Endothelial cell of umbilical vein (primary cell): ENCODE data around the gene NID2. TPM values are rescaled to one million over a fixed set of nuclear protein-coding genes. Genes with fewer than 3 reads are reported as not detected.

Experiments
- BruUV-seq: library from RNA; stranded (reverse); fragments of 400-500 nt; replicated peaks from 2 replicates; lab custom pipeline; 2021; lab: Mats Ljungman, UMichigan
- CTCF ChIA-PET: fragments of 300-600, 350-600 bp; sonication (Branson Sonifier 250); formaldehyde crosslinking; loops from one replicate; lab custom pipeline; 2021; ENCODE audit warnings: antibody characterized with exemption, inconsistent platforms; lab: Charles Lee
- POLR2A ChIA-PET: fragments of 300-600, 350-600 bp; sonication (Branson Sonifier 250); formaldehyde crosslinking; loops from one replicate; lab custom pipeline; 2021; ENCODE audit warnings: antibody characterized with exemption, inconsistent platforms; lab: Charles Lee
- DNase-seq: peaks from one replicate; pipeline ENCODE4 v3.0.0-alpha.2; 2011; ENCODE audit warnings: low read depth, low spot score
- FAIRE-seq: peaks from 2 replicates; lab custom pipeline; 2011; peaks lifted over from hg19 to GRCh38; lab: Jason Lieb, UNC
- H2AFZ ChIP-seq: 2 replicates; pipeline ENCODE4 v1.6.0; 2012; ENCODE audit warnings: low read depth, low read length, control low read depth, inconsistent platforms
- H3K27ac ChIP-seq: 2 replicates; pipeline ENCODE4 v1.5.1; 2011; ENCODE audit warnings: low read depth, mild to moderate bottlenecking, control low read depth, low read length, moderate library complexity; ENCODE audit not compliant: insufficient read depth
- H3K27me3 ChIP-seq, 2 experiments: 2 replicates each; pipeline versions ENCODE4 v1.6.0 to v1.6.1; 2011; ENCODE audit warnings: low read length in 2 of 2, mixed read lengths in 1 of 2; ENCODE audit not compliant: control insufficient read depth in 2 of 2, insufficient read depth in 2 of 2
- H3K36me3 ChIP-seq, 2 experiments: 2 replicates in 1 of 2; 3 replicates in 1 of 2; pipeline ENCODE4 v1.5.1; 2011; ENCODE audit warnings: low read length in 2 of 2, mild to moderate bottlenecking in 1 of 2, moderate library complexity in 1 of 2; ENCODE audit not compliant: control insufficient read depth in 2 of 2, insufficient read depth in 2 of 2; ENCODE audit errors: extremely low read depth in 1 of 2
- H3K4me1 ChIP-seq: 3 replicates; pipeline ENCODE4 v1.5.1; 2011; ENCODE audit warnings: mild to moderate bottlenecking, low read length; ENCODE audit not compliant: control insufficient read depth, insufficient read depth; ENCODE audit errors: extremely low read depth
- H3K4me2 ChIP-seq: 2 replicates; pipeline ENCODE4 v1.6.1; 2011; ENCODE audit warnings: low read length, control low read depth, mixed read lengths; ENCODE audit not compliant: insufficient read depth
- H3K4me3 ChIP-seq, 3 experiments: fragments of 200-600 bp in 1 of 3; sonication (generic), shearing (Covaris generic) in 1 of 3; replicated peaks in 1 of 3; 2 replicates each; pipeline ENCODE4 v1.5.1; 2011 to 2016; ENCODE audit warnings: control low read depth in 3 of 3, low read length in 3 of 3, mild to moderate bottlenecking in 2 of 3, inconsistent platforms in 1 of 3, low read depth in 1 of 3, moderate library complexity in 1 of 3; ENCODE audit not compliant: insufficient read depth in 1 of 3
- H3K79me2 ChIP-seq: 2 replicates; pipeline ENCODE4 v1.6.0; 2012; ENCODE audit warnings: low read length, inconsistent platforms; ENCODE audit not compliant: control insufficient read depth, insufficient read depth
- H3K9ac ChIP-seq: replicated peaks from 2 replicates; pipeline ENCODE3; 2011; ENCODE audit warnings: low read length, control low read depth; ENCODE audit not compliant: insufficient read depth; ENCODE audit errors: extremely low read depth
- H3K9me1 ChIP-seq: replicated peaks from 3 replicates; pipeline ENCODE4 v1.6.0; 2011; ENCODE audit warnings: mild to moderate bottlenecking, low read length; ENCODE audit not compliant: control insufficient read depth, insufficient read depth; ENCODE audit errors: extremely low read depth
- H3K9me3 ChIP-seq: replicated peaks from 2 replicates; pipeline ENCODE4 v1.5.1; 2012; ENCODE audit warnings: low read length, inconsistent platforms; ENCODE audit not compliant: control insufficient read depth, insufficient read depth
- H4K20me1 ChIP-seq: replicated peaks from 2 replicates; pipeline ENCODE3; 2011; ENCODE audit warnings: mild to moderate bottlenecking, low read length; ENCODE audit not compliant: control insufficient read depth, insufficient read depth; ENCODE audit errors: extremely low read depth
- CTCF ChIP-seq, 2 donors: IDR thresholded peaks; 1 replicate in 1 of 2; 2 replicates in 1 of 2; pipeline ENCODE4 v1.5.1; 2011; ENCODE audit warnings: low read length in 2 of 2, mild to moderate bottlenecking in 2 of 2, moderate library complexity in 2 of 2, control low read depth in 1 of 2, inconsistent platforms in 1 of 2, low read depth in 1 of 2; ENCODE audit not compliant: insufficient read depth in 1 of 2; ENCODE audit errors: extremely low read depth in 1 of 2
- EZH2 ChIP-seq: IDR thresholded peaks from 2 replicates; pipeline ENCODE4 v1.6.1; 2012; ENCODE audit warnings: borderline replicate concordance, low read depth, mild to moderate bottlenecking, moderate library complexity, low read length, inconsistent platforms; ENCODE audit not compliant: severe bottlenecking
- FOS ChIP-seq: IDR thresholded peaks from 2 replicates; pipeline ENCODE4 v1.6.1; 2011; ENCODE audit warnings: mild to moderate bottlenecking, low read length, moderate library complexity, borderline replicate concordance; ENCODE audit not compliant: insufficient read depth
- GATA2 ChIP-seq: IDR thresholded peaks from 2 replicates; pipeline ENCODE4 v1.7.0; 2011; ENCODE audit warnings: low read depth, mild to moderate bottlenecking, moderate library complexity, mixed read lengths, low read length; ENCODE audit not compliant: insufficient read length, insufficient read depth
- JUN ChIP-seq: IDR thresholded peaks from 2 replicates; pipeline ENCODE4 v1.6.1; 2011; ENCODE audit warnings: borderline replicate concordance, low read depth; ENCODE audit not compliant: insufficient read length, insufficient read depth
- MAX ChIP-seq: IDR thresholded peaks from 2 replicates; pipeline ENCODE4 v1.6.1; 2011; ENCODE audit not compliant: insufficient read depth, insufficient read length
- MYC ChIP-seq: IDR thresholded peaks from one replicate; pipeline ENCODE4 v1.6.1; 2011; ENCODE audit warnings: mild to moderate bottlenecking, low read depth, low read length
- POLR2A ChIP-seq: IDR thresholded peaks from 2 replicates; pipeline ENCODE4 v1.6.1; 2012; ENCODE audit warnings: low read depth, mild to moderate bottlenecking, control low read depth, low read length
- POLR2AphosphoS5 ChIP-seq: IDR thresholded peaks from 2 replicates; pipeline ENCODE4 v1.6.1; 2012; ENCODE audit warnings: low read depth, mild to moderate bottlenecking, control low read depth, low read length, moderate library complexity; ENCODE audit not compliant: insufficient read depth
- dilution Hi-C: fragments of 300-500 bp; cut with MboI; formaldehyde crosslinking; loops from one replicate; pipeline ENCODE4 v1.15.0; 2019; ENCODE audit warnings: low sequenced_read_pairs; ENCODE audit not compliant: extremely low pct_ligation_motif_present
- intact Hi-C: fragments of 100-400 bp; cut with micrococcal nuclease; formaldehyde crosslinking; loops from one replicate; pipeline ENCODE4 v1.10.0; 2022
- polyA plus RNA-seq, 4 experiments: library from polyadenylated mRNA; depleted of rRNA in 3 of 4; stranded (reverse) in 3 of 4; unstranded in 1 of 4; fragments of >200 nt; gene quantifications; 2 replicates each; pipeline versions ENCODE4 v1.2.1 to v1.2.3, GENCODE V29; 2011 to 2012; ENCODE audit warnings: missing spikeins in 1 of 4
- total RNA-seq: library from RNA; stranded (reverse); gene quantifications from 2 replicates; pipeline ENCODE4 v1.2.3, GENCODE V29; 2021

Gene NID2
- total and polyA plus RNA-seq, 2 donors (not counting 3 experiments of a cell fraction or from before 2014, with no cell fraction given) = 22.5 to 56.7 TPM

GRCh38 chr14:52014601-52015267 lies 54.1 kb downstream of the NID2 start:
- DNase-seq (no peak), FAIRE-seq (no peak)
- intact Hi-C loops (loop anchor here (1.0 kb wide), 1 partner anchor 55 kb away; the partner anchor contains the start of gene NID2), dilution Hi-C loops (no loop called here)
- Histone ChIP-seq H3K27ac (no peak overlapping the region), H3K9ac (no peak overlapping the region), H3K27me3 (peaks cover 0 to 2% of the 10 kb centered on the region in 2 experiments), H3K4me2 (no peak overlapping the region), H2AFZ (no peak overlapping the region), H4K20me1 (no peaks in the 10 kb centered on the region), H3K9me3 (no peaks in the 10 kb centered on the region), H3K9me1 (no peaks in the 10 kb centered on the region), H3K36me3 (peaks cover 6 to 9% of the 10 kb centered on the region in 2 experiments), H3K79me2 (no peaks in the 10 kb centered on the region), H3K4me1 (peaks cover 13% of the 10 kb centered on the region), H3K4me3 (no peak overlapping the region)
- no peak for TF ChIP-seq EZH2
- TF ChIP-seq CTCF (IDR thresholded peaks at IDR 0.05; ENCODE audit: extremely low read depth in 1 of 2, insufficient read depth in 1 of 2, low read depth in 1 of 2, low read length in 2 of 2) = no peak
- no peak for TF ChIP-seq GATA2
- no peak for TF ChIP-seq POLR2A
- TF ChIP-seq FOS = no peak
- no peak for TF ChIP-seq MYC
- no peak for TF ChIP-seq POLR2AphosphoS5
- no peak for TF ChIP-seq MAX
- no peak for TF ChIP-seq JUN
- ChIA-PET CTCF (interaction anchor here (0.6 to 5.1 kb wide), 11 partner anchors 9 to 116 kb away, joined by 3 to 43 read pairs (median 6); no protein-coding TSS in a partner anchor), POLR2A (no interaction called here)
- no TSS peak for BruUV-seq
